Hepatocyte (in vitro differentiated cells): Measurements from ENCODE around the gene FBXO21. TPM values are rescaled to one million over a fixed set of nuclear protein-coding genes. Genes with fewer than 3 reads are reported as not detected.
"Not testable (repeated sequence)": the region's sequence is repeated elsewhere in the genome, so short reads cannot be mapped to it uniquely, and the experiment has no call there.

ENCODE experiments used
- DNase-seq: peaks from one replicate; pipeline ENCODE4 v3.0.0-alpha.2; 2016; ENCODE audit warnings: low spot score
- H2AFZ ChIP-seq: fragments of 200-600 bp; sonication (generic); 2 replicates; pipeline ENCODE4 v1.6.0; 2016; ENCODE audit warnings: antibody characterized with exemption, mild to moderate bottlenecking
- H3K27ac ChIP-seq: fragments of 200-600 bp; sonication (generic); 2 replicates; pipeline ENCODE4 v1.5.1; 2016; ENCODE audit warnings: mild to moderate bottlenecking
- H3K27me3 ChIP-seq: fragments of 200-600 bp; sonication (generic); 2 replicates; pipeline ENCODE4 v1.6.1; 2016
- H3K36me3 ChIP-seq: fragments of 200-600 bp; sonication (generic); replicated peaks from 2 replicates; pipeline ENCODE4 v1.5.1; 2016; ENCODE audit warnings: low read depth; ENCODE audit not compliant: insufficient read depth
- H3K4me1 ChIP-seq: fragments of 200-600 bp; sonication (generic); 2 replicates; pipeline ENCODE4 v1.5.1; 2016; ENCODE audit warnings: mild to moderate bottlenecking, moderate library complexity; ENCODE audit not compliant: insufficient read depth
- H3K4me2 ChIP-seq: fragments of 200-600 bp; sonication (generic); 2 replicates; pipeline ENCODE4 v1.6.0; 2016
- H3K4me3 ChIP-seq: fragments of 200-600 bp; sonication (generic); 2 replicates; pipeline ENCODE4 v1.5.1; 2016; ENCODE audit warnings: mild to moderate bottlenecking
- H3K79me2 ChIP-seq: fragments of 200-600 bp; sonication (generic); 2 replicates; pipeline ENCODE4 v1.6.0; 2017; ENCODE audit warnings: mild to moderate bottlenecking
- H3K9me2 ChIP-seq: fragments of 200-600 bp; sonication (generic); replicated peaks from 2 replicates; pipeline ENCODE4 v1.6.0; 2017; ENCODE audit warnings: mild to moderate bottlenecking; ENCODE audit not compliant: insufficient read depth
- H3K9me3 ChIP-seq: fragments of 200-600 bp; sonication (generic); 2 replicates; pipeline ENCODE4 v1.5.1; 2016; ENCODE audit warnings: low read depth, mild to moderate bottlenecking
- H4K20me1 ChIP-seq: fragments of 200-600 bp; sonication (generic); 2 replicates; pipeline ENCODE4 v1.6.0; 2016; ENCODE audit warnings: mild to moderate bottlenecking; ENCODE audit not compliant: insufficient read depth, poor library complexity, severe bottlenecking
- EZH2 ChIP-seq: fragments of 200-600 bp; sonication (generic); IDR thresholded peaks from 2 replicates; pipeline ENCODE4 v1.6.1; 2016; ENCODE audit warnings: antibody characterized with exemption, mild to moderate bottlenecking, borderline replicate concordance
- EZH2phosphoT487 ChIP-seq: fragments of 200-600 bp; sonication (generic); IDR thresholded peaks from one replicate; pipeline ENCODE4 v1.6.1; 2018; ENCODE audit warnings: antibody characterized with exemption, mild to moderate bottlenecking, low read depth, moderate library complexity; ENCODE audit not compliant: unreplicated experiment, severe bottlenecking
- WGBS: methylation state at CpG from one replicate; pipeline ENCODE4 v1.1.6; 2016; ENCODE audit warnings: low lambda C conversion rate; ENCODE audit errors: missing lambda C conversion rate; 5-methylcytosine and 5-hydroxymethylcytosine counted together
- polyA plus RNA-seq: library from polyadenylated mRNA; unstranded; fragments of >200 nt; fragmentation: Nextera tagmentation; extraction: Ambion mirVana; gene quantifications from 2 replicates; pipeline ENCODE4 v1.2.1, GENCODE V29; 2016
- total RNA-seq: library from RNA; depleted of rRNA; stranded (reverse); fragments of >200 nt; gene quantifications from 2 replicates; pipeline ENCODE4 v1.2.3, GENCODE V29; 2014
- TF ChIP-seq, protein P1 (sequence below): fragments of 200-600 bp; sonication (generic); IDR thresholded peaks from 2 replicates; pipeline ENCODE4 v1.5.1; 2016; ENCODE audit warnings: antibody characterized with exemption, mild to moderate bottlenecking; ENCODE audit not compliant: poor library complexity

The FBXO21 gene
- total and polyA plus RNA-seq, 2 experiments from 2014 or later = 41.9 to 68.0 TPM

DNA sequence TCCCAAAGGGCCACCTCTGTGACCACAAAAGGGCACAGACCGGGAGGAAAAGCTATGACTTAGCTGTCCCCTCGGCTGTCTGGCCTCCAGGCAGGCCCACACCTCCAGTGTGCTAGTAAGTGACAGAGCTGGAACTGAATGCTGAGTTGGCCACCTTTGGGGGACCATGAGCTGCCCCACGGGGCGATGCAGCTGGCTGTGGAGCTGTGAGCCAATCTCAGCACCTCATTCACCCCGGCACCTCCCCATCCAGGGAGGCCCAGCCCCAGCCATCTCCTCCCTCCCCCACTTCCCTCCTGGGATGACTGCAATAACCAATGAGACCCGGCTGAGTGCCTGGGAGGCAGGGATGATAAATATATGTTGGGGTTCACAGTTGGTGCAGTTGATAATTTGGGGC lies 78.9 kb downstream of the FBXO21 start:
- no peak for DNase-seq
- no peaks in the 10 kb centered on the region for H3K36me3 ChIP-seq
- H3K27me3 ChIP-seq = no peaks in the 10 kb centered on the region
- no peaks in the 10 kb centered on the region for H3K79me2 ChIP-seq
- no peaks in the 10 kb centered on the region for H3K9me2 ChIP-seq
- H4K20me1 ChIP-seq = no peaks in the 10 kb centered on the region
- no peak overlapping the region for H3K4me3 ChIP-seq
- no peak overlapping the region for H3K27ac ChIP-seq
- H3K9me3 ChIP-seq = no peaks in the 10 kb centered on the region
- no peak overlapping the region for H2AFZ ChIP-seq
- 67% methylated on average over 6 of the region's 6 CpGs for WGBS
- TF ChIP-seq, protein P1, sequence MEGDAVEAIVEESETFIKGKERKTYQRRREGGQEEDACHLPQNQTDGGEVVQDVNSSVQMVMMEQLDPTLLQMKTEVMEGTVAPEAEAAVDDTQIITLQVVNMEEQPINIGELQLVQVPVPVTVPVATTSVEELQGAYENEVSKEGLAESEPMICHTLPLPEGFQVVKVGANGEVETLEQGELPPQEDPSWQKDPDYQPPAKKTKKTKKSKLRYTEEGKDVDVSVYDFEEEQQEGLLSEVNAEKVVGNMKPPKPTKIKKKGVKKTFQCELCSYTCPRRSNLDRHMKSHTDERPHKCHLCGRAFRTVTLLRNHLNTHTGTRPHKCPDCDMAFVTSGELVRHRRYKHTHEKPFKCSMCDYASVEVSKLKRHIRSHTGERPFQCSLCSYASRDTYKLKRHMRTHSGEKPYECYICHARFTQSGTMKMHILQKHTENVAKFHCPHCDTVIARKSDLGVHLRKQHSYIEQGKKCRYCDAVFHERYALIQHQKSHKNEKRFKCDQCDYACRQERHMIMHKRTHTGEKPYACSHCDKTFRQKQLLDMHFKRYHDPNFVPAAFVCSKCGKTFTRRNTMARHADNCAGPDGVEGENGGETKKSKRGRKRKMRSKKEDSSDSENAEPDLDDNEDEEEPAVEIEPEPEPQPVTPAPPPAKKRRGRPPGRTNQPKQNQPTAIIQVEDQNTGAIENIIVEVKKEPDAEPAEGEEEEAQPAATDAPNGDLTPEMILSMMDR = no peak
- TF ChIP-seq EZH2phosphoT487 = no peak
- TF ChIP-seq EZH2 = no peak
- H3K4me1 ChIP-seq = no peaks in the 10 kb centered on the region
- no peak overlapping the region for H3K4me2 ChIP-seq

DNA sequence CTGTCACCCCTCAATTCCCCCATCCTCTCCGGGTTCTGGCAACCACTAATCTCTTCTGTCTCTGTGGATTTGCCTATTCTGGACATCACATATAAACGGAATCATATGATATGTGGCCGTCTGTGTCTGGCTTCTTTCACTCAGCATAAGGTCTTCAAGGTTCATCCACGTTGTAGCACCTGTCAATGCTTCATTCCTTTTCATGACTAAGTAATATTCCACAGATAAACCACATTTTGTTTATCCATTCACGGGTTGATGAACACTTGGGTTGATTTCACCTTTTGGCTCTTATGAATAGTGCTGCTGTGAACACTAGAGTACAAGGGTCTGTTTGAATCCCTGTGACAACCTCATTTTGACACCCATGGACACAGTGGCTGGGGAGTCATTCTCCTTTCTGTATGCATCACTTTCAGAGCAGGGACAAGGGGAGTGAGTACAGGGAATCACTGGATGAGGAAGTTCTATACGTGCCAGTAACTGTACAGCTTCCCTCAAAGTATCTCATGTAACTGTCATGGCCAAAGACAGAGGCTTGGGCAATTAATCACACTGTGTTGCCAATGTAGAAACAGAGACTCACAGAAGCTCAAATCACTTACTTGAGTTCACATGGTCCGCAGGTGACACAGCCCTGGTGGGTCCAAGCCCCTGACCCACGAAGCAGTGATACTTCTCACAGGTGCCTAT lies 80.2 kb downstream of the FBXO21 start:
- H3K36me3 ChIP-seq = no peaks in the 10 kb centered on the region
- no peak overlapping the region for H2AFZ ChIP-seq
- TF ChIP-seq EZH2 = no peak
- TF ChIP-seq, protein P1 = no peak
- TF ChIP-seq EZH2phosphoT487 = no peak
- H4K20me1 ChIP-seq = no peaks in the 10 kb centered on the region
- no peaks in the 10 kb centered on the region for H3K9me3 ChIP-seq
- no peaks in the 10 kb centered on the region for H3K4me1 ChIP-seq
- H3K79me2 ChIP-seq = no peaks in the 10 kb centered on the region
- H3K9me2 ChIP-seq = no peaks in the 10 kb centered on the region
- no peak for DNase-seq
- WGBS = 91% methylated on average over 8 of the region's 8 CpGs
- H3K27ac ChIP-seq = no peak overlapping the region
- H3K4me3 ChIP-seq = no peak overlapping the region
- no peak overlapping the region for H3K4me2 ChIP-seq
- no peaks in the 10 kb centered on the region for H3K27me3 ChIP-seq

DNA sequence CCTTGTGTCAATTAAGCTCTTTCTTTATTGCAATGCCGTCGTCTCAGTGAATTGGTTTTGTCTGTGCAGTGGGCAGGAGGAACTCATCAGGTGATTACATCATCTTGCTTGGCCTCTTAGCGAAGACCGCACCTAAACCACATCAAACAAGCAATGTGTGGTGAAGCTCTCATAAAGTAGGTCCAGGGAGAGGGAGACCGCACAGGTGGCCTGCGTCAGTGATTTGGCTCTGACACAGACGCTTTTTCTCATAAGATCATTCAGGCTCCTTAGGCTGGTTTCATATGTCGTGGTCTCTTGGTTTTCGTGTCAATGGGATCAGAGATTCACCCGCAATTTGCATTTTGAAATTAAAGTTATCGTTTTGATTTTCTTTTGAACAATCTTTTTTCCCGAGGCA lies 84.4 kb downstream of the FBXO21 start:
- Histone ChIP-seq H3K4me2 (no peak overlapping the region), H4K20me1 (no peaks in the 10 kb centered on the region), H3K36me3 (no peaks in the 10 kb centered on the region), H2AFZ (no peak overlapping the region), H3K9me2 (no peaks in the 10 kb centered on the region), H3K27ac (no peak overlapping the region), H3K9me3 (no peaks in the 10 kb centered on the region), H3K27me3 (peaks cover 20% of the 10 kb centered on the region), H3K4me1 (no peaks in the 10 kb centered on the region), H3K79me2 (no peaks in the 10 kb centered on the region), H3K4me3 (no peak overlapping the region)
- TF ChIP-seq, protein P1 = no peak
- 76% methylated on average over 12 of the region's 12 CpGs for WGBS
- DNase-seq = no peak

DNA sequence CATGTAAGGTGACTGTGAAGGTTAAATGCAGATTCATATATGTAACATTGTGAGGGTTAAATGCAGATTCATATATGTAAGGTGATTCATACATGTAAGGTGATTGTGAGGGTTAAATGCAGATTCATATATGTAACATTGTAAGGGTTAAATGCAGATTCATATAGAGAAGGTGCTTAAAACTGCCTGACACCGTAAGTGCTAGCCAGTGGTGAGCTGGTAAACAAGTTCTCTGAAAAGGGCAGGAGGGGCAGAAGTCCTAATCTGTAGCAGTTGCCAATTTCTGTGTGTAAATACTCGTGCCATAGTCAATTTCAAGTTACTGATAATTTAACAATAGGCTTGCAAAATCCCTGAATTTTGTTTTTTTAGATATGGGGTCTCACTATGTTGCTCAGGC lies 86.3 kb downstream of the FBXO21 start:
- not testable (repeated sequence) for H3K79me2 ChIP-seq, H3K9me2 ChIP-seq, H3K9me3 ChIP-seq, H2AFZ ChIP-seq, H3K4me3 ChIP-seq, H3K36me3 ChIP-seq, H3K4me2 ChIP-seq, DNase-seq, H4K20me1 ChIP-seq, H3K4me1 ChIP-seq, H3K27ac ChIP-seq
- peaks cover 38% of the 10 kb centered on the region for H3K27me3 ChIP-seq
- 48% methylated on average over 2 of the region's 2 CpGs for WGBS
